Calu3 (cell line): Measurements from ENCODE around the gene DAAM1. TPM values are rescaled to one million over a fixed set of nuclear protein-coding genes. Genes with fewer than 3 reads are reported as not detected.

Source experiments
- BruUV-seq: library from RNA; stranded (reverse); fragments of 400-500 nt; replicated peaks from 2 replicates; lab custom pipeline; 2021; lab: Mats Ljungman, UMichigan
- CTCF ChIA-PET: fragments of 300-600 bp; sonication (Branson Sonifier 250); formaldehyde crosslinking; loops from one replicate; lab custom pipeline; 2022; ENCODE audit warnings: antibody characterized with exemption; lab: Charles Lee
- DNase-seq: peaks from one replicate; pipeline ENCODE4 v3.0.0; 2022
- H3K27ac Mint-ChIP-seq: one replicate; pipeline ENCODE4 v1.8.0; 2022; ENCODE audit warnings: mixed read lengths; ENCODE audit not compliant: unreplicated experiment
- H3K27me3 Mint-ChIP-seq: one replicate; pipeline ENCODE4 v1.8.0; 2022; ENCODE audit warnings: mixed read lengths; ENCODE audit not compliant: unreplicated experiment
- H3K36me3 Mint-ChIP-seq: one replicate; pipeline ENCODE4 v1.8.0; 2022; ENCODE audit warnings: mild to moderate bottlenecking, moderate library complexity, mixed read lengths; ENCODE audit not compliant: insufficient read depth, unreplicated experiment
- H3K4me1 Mint-ChIP-seq: one replicate; pipeline ENCODE4 v1.8.0; 2022; ENCODE audit warnings: mild to moderate bottlenecking, low read depth, mixed read lengths; ENCODE audit not compliant: unreplicated experiment
- H3K4me3 Mint-ChIP-seq: one replicate; pipeline ENCODE4 v1.8.0; 2022; ENCODE audit warnings: mild to moderate bottlenecking, low read depth, moderate library complexity, mixed read lengths; ENCODE audit not compliant: unreplicated experiment
- H3K9me3 Mint-ChIP-seq: one replicate; pipeline ENCODE4 v1.8.0; 2022; ENCODE audit warnings: low read depth, mixed read lengths; ENCODE audit not compliant: unreplicated experiment
- CTCF ChIP-seq: fragments of 200-600 bp; IDR thresholded peaks from one replicate; pipeline ENCODE4 v1.8.0; 2022; ENCODE audit warnings: antibody characterized with exemption; ENCODE audit not compliant: unreplicated experiment
- intact Hi-C: fragments of 100-400 bp; cut with micrococcal nuclease; formaldehyde crosslinking; loops from one replicate; pipeline ENCODE4 v1.10.0; 2022; ENCODE audit not compliant: unreplicated experiment
- total RNA-seq: library from RNA; stranded (reverse); gene quantifications from 2 replicates; pipeline ENCODE4 v1.2.3, GENCODE V29; 2022

Gene DAAM1
- total RNA-seq, 1 experiment from 2014 or later = 28.9 TPM

DNA sequence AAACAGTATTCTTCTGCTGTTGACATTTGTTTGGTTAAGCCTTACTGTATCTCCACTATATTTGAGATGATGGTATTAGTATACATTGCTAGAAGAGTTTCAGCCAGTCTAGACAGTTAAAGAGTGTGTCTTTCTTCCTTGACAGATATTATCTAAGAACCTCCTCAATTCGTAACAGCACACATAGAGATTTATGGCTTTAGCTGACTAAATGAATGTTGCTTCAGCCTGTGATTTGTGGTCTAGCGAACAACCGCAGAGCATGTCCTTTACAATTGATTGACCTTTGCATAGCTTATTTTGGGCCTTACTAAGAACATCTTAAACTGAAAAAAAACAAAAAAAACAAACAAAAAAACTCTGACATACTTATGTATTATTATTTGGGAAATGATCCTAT is 122.2 kb downstream of the DAAM1 start:
- peaks cover 22% of the 10 kb centered on the region for H3K4me1 Mint-ChIP-seq
- intact Hi-C loops = no loop called here
- no peak for DNase-seq
- H3K27ac Mint-ChIP-seq = no peak overlapping the region
- no peaks in the 10 kb centered on the region for H3K9me3 Mint-ChIP-seq
- no peak for TF ChIP-seq CTCF
- CTCF ChIA-PET = interaction anchor here (0.7 kb wide), 2 partner anchors 35 to 227 kb away, joined by 3 to 5 read pairs; no protein-coding TSS in a partner anchor
- no peaks in the 10 kb centered on the region for H3K27me3 Mint-ChIP-seq
- no TSS peak for BruUV-seq
- no peaks in the 10 kb centered on the region for H3K36me3 Mint-ChIP-seq
- no peak overlapping the region for H3K4me3 Mint-ChIP-seq

DNA sequence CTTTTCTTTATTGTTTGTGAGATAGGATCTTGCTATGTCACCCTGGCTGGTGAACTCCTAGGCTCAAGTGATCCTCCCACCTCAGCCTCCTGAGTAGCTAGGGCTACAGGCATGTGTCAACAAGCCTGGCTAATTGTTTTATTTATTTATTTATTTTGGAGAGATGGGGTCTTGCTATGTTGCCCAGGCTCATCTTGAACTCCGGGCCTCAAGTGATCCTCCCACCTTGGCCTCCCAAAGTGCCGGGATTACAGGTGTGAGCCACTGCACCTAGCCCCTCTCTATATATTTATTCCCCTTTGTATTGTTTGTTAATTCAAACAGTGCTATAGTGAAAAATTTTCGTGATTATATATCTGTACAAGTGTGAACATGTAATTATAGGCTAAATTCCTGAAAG is 123.3 kb downstream of the DAAM1 start:
- Mint-ChIP-seq H3K4me1 (peaks cover 12% of the 10 kb centered on the region), H3K36me3 (no peaks in the 10 kb centered on the region), H3K9me3 (no peaks in the 10 kb centered on the region)

GRCh38 chr14:59313144-59313651 is 124.7 kb downstream of the DAAM1 start:
- intact Hi-C loops = no loop called here
- no peak overlapping the region for H3K4me3 Mint-ChIP-seq
- CTCF ChIA-PET = no interaction called here
- H3K4me1 Mint-ChIP-seq = no peaks in the 10 kb centered on the region
- no TSS peak for BruUV-seq
- no peaks in the 10 kb centered on the region for H3K36me3 Mint-ChIP-seq
- no peak for TF ChIP-seq CTCF
- DNase-seq = no peak
- no peak overlapping the region for H3K27ac Mint-ChIP-seq
- H3K9me3 Mint-ChIP-seq = no peaks in the 10 kb centered on the region
- no peaks in the 10 kb centered on the region for H3K27me3 Mint-ChIP-seq

More for the DNA sequence above, 123.3 kb downstream of the DAAM1 start:
- CTCF ChIA-PET = no interaction called here
- DNase-seq = no peak
- Mint-ChIP-seq H3K27me3 (no peaks in the 10 kb centered on the region), H3K27ac (no peak overlapping the region), H3K4me3 (no peak overlapping the region)
- intact Hi-C loops = no loop called here
- no peak for TF ChIP-seq CTCF
- BruUV-seq = no TSS peak

GRCh38 chr14:59313658-59314608 is 125.5 kb downstream of the DAAM1 start:
- no peak for TF ChIP-seq CTCF
- no peak overlapping the region for H3K27ac Mint-ChIP-seq
- no peaks in the 10 kb centered on the region for H3K27me3 Mint-ChIP-seq
- no peak overlapping the region for H3K4me3 Mint-ChIP-seq
- H3K4me1 Mint-ChIP-seq = no peaks in the 10 kb centered on the region
- no peaks in the 10 kb centered on the region for H3K36me3 Mint-ChIP-seq
- CTCF ChIA-PET = no interaction called here
- DNase-seq = no peak
- no TSS peak for BruUV-seq
- H3K9me3 Mint-ChIP-seq = no peaks in the 10 kb centered on the region
- intact Hi-C loops = no loop called here
